Measurements from ENCODE around the gene GAD1. TPM values are rescaled to one million over a fixed set of nuclear protein-coding genes. Genes with fewer than 3 reads are reported as not detected.

GAD1 gene
- 1 to 10 TPM; 1.6 to 2.6 (median 2.5) TPM for total RNA-seq

GRCh38 chr2:170816504-170817092 is at the start of gene GAD1:
Gene GAD1, plus strand, starts transcription at chr2:170816887. Its CDS starts 1,705 bp downstream, at chr2:170818592.
- DNase-seq (peak; percentile 55), ATAC-seq (peak; percentile 63 to 67)
- Mint-ChIP-seq H3K4me3 (peak within 1 kb of the TSS; percentile 72), H3K36me3 (ENCODE audit: insufficient read depth) (peaks cover 1% of the 10 kb centered on the region), H3K27me3 (ENCODE audit: low read depth) (peaks cover 89% of the 10 kb centered on the region), H3K4me1 (ENCODE audit: low read depth) (peaks cover 52% of the 10 kb centered on the region), H3K9me3 (no peaks in the 10 kb centered on the region)

GRCh38 chr2:170770008-170770605 is 46.6 kb upstream of the GAD1 start, which contains the start of gene ERICH2:
Gene ERICH2, plus strand, starts transcription at chr2:170770378. Its CDS starts 304 bp downstream, at chr2:170770682.
- peak; percentile 67 to 71 for ATAC-seq
- Mint-ChIP-seq H3K36me3 (ENCODE audit: insufficient read depth) (no peaks in the 10 kb centered on the region), H3K27me3 (ENCODE audit: low read depth) (peaks cover 14% of the 10 kb centered on the region), H3K4me1 (ENCODE audit: low read depth) (peaks cover 10% of the 10 kb centered on the region), H3K4me3 (peak within 1 kb of the TSS; percentile 77), H3K9me3 (no peaks in the 10 kb centered on the region)
- DNase-seq = peak; percentile 19

GRCh38 chr2:170770606-170771420 is 45.9 kb upstream of the GAD1 start:
- no peaks in the 10 kb centered on the region for H3K9me3 Mint-ChIP-seq
- peak; percentile 63 for DNase-seq
- H3K27me3 Mint-ChIP-seq (ENCODE audit: low read depth) = peaks cover 15% of the 10 kb centered on the region
- peaks cover 10% of the 10 kb centered on the region for H3K4me1 Mint-ChIP-seq (ENCODE audit: low read depth)
- no peaks in the 10 kb centered on the region for H3K36me3 Mint-ChIP-seq (ENCODE audit: insufficient read depth)
- ATAC-seq = peak; percentile 88 to 90
- H3K4me3 Mint-ChIP-seq = peak overlapping the region; percentile 77

- Mint-ChIP-seq H3K9me3 (no peaks in the 10 kb centered on the region), H3K27me3 (ENCODE audit: low read depth) (peaks cover 15% of the 10 kb centered on the region), H3K36me3 (ENCODE audit: insufficient read depth) (no peaks in the 10 kb centered on the region), H3K4me3 (peak overlapping the region; percentile 76), H3K4me1 (ENCODE audit: low read depth) (peaks cover 9% of the 10 kb centered on the region)
- ATAC-seq = no peak
- DNase-seq = no peak
Measured at GRCh38 chr2:170771421-170771937, 45.2 kb upstream of the GAD1 start.

GRCh38 chr2:170772295-170772694 is 44.4 kb upstream of the GAD1 start:
- peaks cover 15% of the 10 kb centered on the region for H3K27me3 Mint-ChIP-seq (ENCODE audit: low read depth)
- H3K9me3 Mint-ChIP-seq = no peaks in the 10 kb centered on the region
- H3K36me3 Mint-ChIP-seq (ENCODE audit: insufficient read depth) = no peaks in the 10 kb centered on the region
- peak overlapping the region; percentile 39 for H3K4me3 Mint-ChIP-seq
- ATAC-seq (no peak), DNase-seq (no peak)
- H3K4me1 Mint-ChIP-seq (ENCODE audit: low read depth) = peaks cover 8% of the 10 kb centered on the region

- no peaks in the 10 kb centered on the region for H3K9me3 Mint-ChIP-seq
- peaks cover 8% of the 10 kb centered on the region for H3K4me1 Mint-ChIP-seq (ENCODE audit: low read depth)
- H3K36me3 Mint-ChIP-seq (ENCODE audit: insufficient read depth) = no peaks in the 10 kb centered on the region
- DNase-seq = no peak
- no peak overlapping the region for H3K4me3 Mint-ChIP-seq
- ATAC-seq = no peak
- H3K27me3 Mint-ChIP-seq (ENCODE audit: low read depth) = peaks cover 23% of the 10 kb centered on the region
Measured at GRCh38 chr2:170774074-170774473, 42.6 kb upstream of the GAD1 start.

GRCh38 chr2:170778900-170779299 is 37.8 kb upstream of the GAD1 start:
- no peak overlapping the region for H3K4me3 Mint-ChIP-seq
- no peaks in the 10 kb centered on the region for H3K36me3 Mint-ChIP-seq (ENCODE audit: insufficient read depth)
- H3K4me1 Mint-ChIP-seq (ENCODE audit: low read depth) = no peaks in the 10 kb centered on the region
- peaks cover 27% of the 10 kb centered on the region for H3K27me3 Mint-ChIP-seq (ENCODE audit: low read depth)
- DNase-seq = no peak
- no peak for ATAC-seq
- H3K9me3 Mint-ChIP-seq = no peaks in the 10 kb centered on the region

- H3K9me3 Mint-ChIP-seq = no peaks in the 10 kb centered on the region
- H3K36me3 Mint-ChIP-seq (ENCODE audit: insufficient read depth) = no peaks in the 10 kb centered on the region
- H3K4me1 Mint-ChIP-seq (ENCODE audit: low read depth) = no peaks in the 10 kb centered on the region
- peaks cover 27% of the 10 kb centered on the region for H3K27me3 Mint-ChIP-seq (ENCODE audit: low read depth)
- no peak for ATAC-seq
- H3K4me3 Mint-ChIP-seq = no peak overlapping the region
- no peak for DNase-seq
Measured at GRCh38 chr2:170779304-170779703, 37.4 kb upstream of the GAD1 start.

GRCh38 chr2:170782673-170783072 is 34.0 kb upstream of the GAD1 start:
- no peaks in the 10 kb centered on the region for H3K4me1 Mint-ChIP-seq (ENCODE audit: low read depth)
- DNase-seq (no peak), ATAC-seq (no peak)
- no peaks in the 10 kb centered on the region for H3K36me3 Mint-ChIP-seq (ENCODE audit: insufficient read depth)
- no peaks in the 10 kb centered on the region for H3K9me3 Mint-ChIP-seq
- no peak overlapping the region for H3K4me3 Mint-ChIP-seq
- peaks cover 21% of the 10 kb centered on the region for H3K27me3 Mint-ChIP-seq (ENCODE audit: low read depth)

GRCh38 chr2:170783549-170783948 is 33.1 kb upstream of the GAD1 start:
- ATAC-seq = no peak
- peaks cover 21% of the 10 kb centered on the region for H3K27me3 Mint-ChIP-seq (ENCODE audit: low read depth)

GRCh38 chr2:170798996-170799395 is 17.7 kb upstream of the GAD1 start:
- no peaks in the 10 kb centered on the region for H3K36me3 Mint-ChIP-seq (ENCODE audit: insufficient read depth)

More at GRCh38 chr2:170783549-170783948, 33.1 kb upstream of the GAD1 start:
- H3K9me3 Mint-ChIP-seq = no peaks in the 10 kb centered on the region
- no peaks in the 10 kb centered on the region for H3K4me1 Mint-ChIP-seq (ENCODE audit: low read depth)
- no peak for DNase-seq
- H3K4me3 Mint-ChIP-seq = no peak overlapping the region
- H3K36me3 Mint-ChIP-seq (ENCODE audit: insufficient read depth) = no peaks in the 10 kb centered on the region

GRCh38 chr2:170806548-170806947 is 10.1 kb upstream of the GAD1 start:
- H3K4me1 Mint-ChIP-seq (ENCODE audit: low read depth) = no peaks in the 10 kb centered on the region
- H3K4me3 Mint-ChIP-seq = no peak overlapping the region
- H3K27me3 Mint-ChIP-seq (ENCODE audit: low read depth) = peaks cover 7% of the 10 kb centered on the region
- no peaks in the 10 kb centered on the region for H3K9me3 Mint-ChIP-seq
- DNase-seq (no peak), ATAC-seq (no peak)
- H3K36me3 Mint-ChIP-seq (ENCODE audit: insufficient read depth) = no peaks in the 10 kb centered on the region

More at GRCh38 chr2:170798996-170799395, 17.7 kb upstream of the GAD1 start:
- H3K4me1 Mint-ChIP-seq (ENCODE audit: low read depth) = no peaks in the 10 kb centered on the region
- no peak overlapping the region for H3K4me3 Mint-ChIP-seq
- DNase-seq (no peak), ATAC-seq (no peak)
- H3K27me3 Mint-ChIP-seq (ENCODE audit: low read depth) = peaks cover 21% of the 10 kb centered on the region
- no peaks in the 10 kb centered on the region for H3K9me3 Mint-ChIP-seq

GRCh38 chr2:170812710-170813600 is 3.7 kb upstream of the GAD1 start:
- DNase-seq (no peak), ATAC-seq (no peak)
- peaks cover 30% of the 10 kb centered on the region for H3K4me1 Mint-ChIP-seq (ENCODE audit: low read depth)
- H3K36me3 Mint-ChIP-seq (ENCODE audit: insufficient read depth) = no peaks in the 10 kb centered on the region
- peaks cover 65% of the 10 kb centered on the region for H3K27me3 Mint-ChIP-seq (ENCODE audit: low read depth)
- no peaks in the 10 kb centered on the region for H3K9me3 Mint-ChIP-seq
- no peak overlapping the region for H3K4me3 Mint-ChIP-seq
